Peyer's patch (tissue), 4 donors: Measurements from ENCODE around the gene MBD2.

Source experiments
- CTCF ChIP-seq, 6 experiments: fragments of 450-650 bp in 4 of 6; fragments of 200-600 bp in 2 of 6; sonication (generic) in 1 of 6; IDR thresholded peaks; one replicate each; pipeline ENCODE4 v1.5.1; 2017 to 2019; ENCODE audit warnings: antibody characterized with exemption in 6 of 6, mild to moderate bottlenecking in 3 of 6, moderate library complexity in 1 of 6
- POLR2A ChIP-seq, 2 donors: fragments of 450-650 bp; IDR thresholded peaks; one replicate each; pipeline ENCODE4 v1.5.1; 2017; ENCODE audit warnings: antibody characterized with exemption in 2 of 2, mild to moderate bottlenecking in 2 of 2, moderate library complexity in 2 of 2

DNA sequence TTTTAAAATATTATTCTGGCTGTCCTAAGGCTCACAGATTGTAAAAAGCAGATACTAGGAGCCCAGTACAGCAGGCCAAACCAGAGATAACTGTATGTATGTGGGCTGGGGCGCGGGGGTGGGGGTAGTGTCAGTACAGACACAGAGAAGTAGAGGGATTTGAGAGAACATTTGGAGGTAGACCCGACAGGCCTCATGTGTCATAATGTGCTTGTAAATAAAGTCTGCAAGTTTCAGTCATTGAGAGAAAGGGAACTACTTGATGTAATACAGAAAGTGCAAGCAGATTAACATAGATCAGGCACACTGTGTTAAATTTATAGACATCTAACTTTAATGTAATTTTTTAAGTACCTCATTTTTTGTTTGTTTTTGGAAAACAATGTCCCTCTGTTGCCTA, 37.4 kb upstream of the MBD2 start:
- TF ChIP-seq CTCF (IDR thresholded peaks at IDR 0.05) (no peak), POLR2A (IDR thresholded peaks at IDR 0.05) (no peak)
